ENCODE results near the gene IGFBPL1.
"Not testable (repeated sequence)": the region's sequence is repeated elsewhere in the genome, so short reads cannot be mapped to it uniquely, and the experiment has no call there.

Gene IGFBPL1

GRCh38 chr9:38428062-38428461, 3.8 kb upstream of the IGFBPL1 start:
- DNase-seq, result no peak

GRCh38 chr9:38424918-38425317, 664 bp upstream of the IGFBPL1 start:
- DNase-seq, result no peak

- no peak for DNase-seq
Observed at GRCh38 chr9:38423273-38423972, 831 bp downstream of the IGFBPL1 start.

- DNase-seq, result no peak
Observed at GRCh38 chr9:38422555-38423260, 1.5 kb downstream of the IGFBPL1 start.

- no peak for DNase-seq
Observed at GRCh38 chr9:38421498-38422211, 2.6 kb downstream of the IGFBPL1 start.

- DNase-seq, result no peak
Observed at GRCh38 chr9:38419181-38419580, 5.1 kb downstream of the IGFBPL1 start.

GRCh38 chr9:38418366-38418765, 5.9 kb downstream of the IGFBPL1 start:
- DNase-seq, result no peak

- DNase-seq, result no peak
Observed at GRCh38 chr9:38417003-38417945, 7.0 kb downstream of the IGFBPL1 start.

GRCh38 chr9:38416461-38416860, 7.8 kb downstream of the IGFBPL1 start:
- no peak for DNase-seq

GRCh38 chr9:38415856-38416255, 8.4 kb downstream of the IGFBPL1 start:
- DNase-seq, result no peak

GRCh38 chr9:38414040-38414723, 10.1 kb downstream of the IGFBPL1 start:
- no peak for DNase-seq

- DNase-seq, result no peak
Observed at GRCh38 chr9:38413283-38413682, 11.0 kb downstream of the IGFBPL1 start.

GRCh38 chr9:38412751-38413150, 11.5 kb downstream of the IGFBPL1 start:
- DNase-seq, result no peak

- DNase-seq, result no peak
Observed at GRCh38 chr9:38408719-38409118, 15.5 kb downstream of the IGFBPL1 start.

- no peak for DNase-seq
Observed at GRCh38 chr9:38406476-38407186, 17.6 kb downstream of the IGFBPL1 start.

- DNase-seq, result peak; percentile 62
Observed at GRCh38 chr9:38405785-38406184, 18.5 kb downstream of the IGFBPL1 start.

- no peak for DNase-seq
Observed at GRCh38 chr9:38404314-38404713, 19.9 kb downstream of the IGFBPL1 start.

GRCh38 chr9:38401994-38402393, 22.3 kb downstream of the IGFBPL1 start:
- no peak for DNase-seq

GRCh38 chr9:38399191-38399590, 25.1 kb downstream of the IGFBPL1 start:
- not testable (repeated sequence) for DNase-seq

- no peak for DNase-seq
Observed at GRCh38 chr9:38396371-38396671, 27.9 kb downstream of the IGFBPL1 start.

GRCh38 chr9:38395653-38396370, 28.4 kb downstream of the IGFBPL1 start:
- no peak for DNase-seq

Data from fibroblast of upper back skin (primary cell).